Cardiac septum (tissue), 1 donor: ENCODE measurements around the gene CASP5. TPM values are rescaled to one million over a fixed set of nuclear protein-coding genes. Genes with fewer than 3 reads are reported as not detected.
"Not testable (repeated sequence)": the region's sequence is repeated elsewhere in the genome, so short reads cannot be mapped to it uniquely, and the experiment has no call there.

ENCODE experiments used
- DNase-seq: peaks from one replicate; pipeline ENCODE4 v3.0.0-alpha.2; 2020; ENCODE audit warnings: low spot score
- intact Hi-C: fragments of 100-400 bp; cut with DNase I; formaldehyde crosslinking; loops from one replicate; pipeline ENCODE4 v1.14.0; 2022
- total RNA-seq: library from RNA; stranded (reverse); fragmentation: NEBNext Ultra II Directional; extraction: Animal tissue kit (Norgen Biotek cat#: 25700); gene quantifications from one replicate; pipeline ENCODE4 v1.2.1, GENCODE V29; 2021
- donor health status: DM: no; HTN: no; CAD: no.

Gene CASP5
- total RNA-seq, 1 donor from 2014 or later: not detected

DNA sequence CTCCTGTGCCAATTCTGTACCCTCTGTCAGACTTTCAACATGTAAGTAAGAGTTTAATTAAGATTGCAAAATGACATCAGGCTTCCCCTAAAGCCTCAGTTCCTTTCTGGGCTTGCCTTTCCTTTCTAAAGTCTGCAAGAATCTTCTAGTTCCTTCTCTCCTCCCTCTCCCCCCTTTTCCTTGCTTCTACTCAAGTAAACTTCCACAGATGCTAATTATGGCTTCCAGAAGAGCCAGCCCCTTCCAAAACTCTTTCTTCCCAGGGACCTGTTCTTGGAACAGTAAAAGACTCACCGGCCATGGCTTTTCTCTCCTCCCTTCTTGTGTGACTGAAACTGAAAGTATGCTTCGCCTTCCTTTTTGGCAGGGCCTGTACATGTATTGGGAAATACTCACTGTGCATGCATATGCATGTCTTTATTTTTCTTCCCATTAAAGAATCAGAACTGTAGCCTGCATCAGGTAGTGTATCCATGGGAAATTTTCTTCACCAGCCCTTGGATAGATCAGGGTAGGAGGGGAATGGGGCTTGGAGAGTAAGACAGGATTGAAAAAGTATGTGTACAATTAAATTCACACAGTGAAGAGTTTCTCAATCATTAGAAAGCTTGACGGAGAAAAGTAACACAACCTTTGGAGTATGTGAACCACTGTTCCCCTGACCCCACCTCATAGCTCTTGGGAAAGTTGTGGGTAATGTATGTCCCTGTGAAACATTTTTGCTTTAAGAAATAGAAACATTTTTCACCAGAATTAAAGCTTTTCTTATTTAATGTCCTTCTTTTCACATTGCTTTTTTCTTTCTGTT, 12.0 kb upstream of the CASP5 start, which contains the start of gene CASP1:
CASP1 (minus strand) TSS at position 332 of the 808 bp plus-strand sequence; CDS start at position 301, 31 bp downstream.
- DNase-seq: no peak
- intact Hi-C loops: no loop called here

GRCh38 chr11:105034388-105034787, 11.4 kb upstream of the CASP5 start:
- intact Hi-C loops: not testable (repeated sequence)

DNA sequence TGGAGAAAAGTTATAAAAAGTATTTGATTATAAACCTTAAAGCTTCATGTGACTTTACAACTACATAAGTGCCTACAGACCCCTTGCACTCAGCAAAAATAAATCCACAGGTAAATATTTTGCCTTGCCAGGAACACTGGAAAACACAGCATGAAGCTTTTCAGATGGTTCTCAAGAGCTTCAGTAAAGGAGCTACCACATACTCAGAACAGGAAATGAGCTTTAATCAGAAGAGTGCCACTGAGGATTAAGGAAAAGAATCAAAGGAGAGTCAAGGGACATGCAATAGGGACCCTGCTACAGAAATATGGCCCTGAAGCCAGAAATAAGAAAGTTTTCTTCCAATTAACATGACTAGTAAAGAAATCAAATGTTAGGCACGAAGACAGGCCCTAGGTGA, 10.8 kb upstream of the CASP5 start:
- no peak for DNase-seq
- intact Hi-C loops: no loop called here

More at GRCh38 chr11:105034388-105034787, 11.4 kb upstream of the CASP5 start:
- DNase-seq: not testable (repeated sequence)

DNA sequence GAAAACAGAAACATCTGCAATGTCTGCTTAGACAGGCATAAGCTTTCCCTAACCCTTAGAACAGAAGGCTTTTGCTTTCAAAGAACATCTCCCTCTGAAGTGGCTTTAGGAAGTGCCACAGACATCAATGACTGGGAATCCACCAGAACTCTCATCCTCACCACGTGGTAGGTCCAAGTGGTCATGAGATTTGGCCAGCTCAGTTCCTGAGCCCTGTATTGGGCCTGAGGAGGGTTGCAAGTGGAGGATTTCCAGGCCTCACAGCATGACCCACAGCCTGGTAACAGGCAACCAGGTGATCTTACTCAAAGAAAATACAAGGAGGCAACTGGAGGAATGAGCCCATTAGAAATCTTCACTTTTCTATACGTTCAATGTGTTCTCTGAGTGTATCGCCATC, 10.4 kb upstream of the CASP5 start:
- DNase-seq: peak; percentile 77
- intact Hi-C loops: no loop called here

- DNase-seq: no peak
- intact Hi-C loops: no loop called here
These were observed 9.5 kb upstream of the CASP5 start for GRCh38 chr11:105032495-105032894.

DNA sequence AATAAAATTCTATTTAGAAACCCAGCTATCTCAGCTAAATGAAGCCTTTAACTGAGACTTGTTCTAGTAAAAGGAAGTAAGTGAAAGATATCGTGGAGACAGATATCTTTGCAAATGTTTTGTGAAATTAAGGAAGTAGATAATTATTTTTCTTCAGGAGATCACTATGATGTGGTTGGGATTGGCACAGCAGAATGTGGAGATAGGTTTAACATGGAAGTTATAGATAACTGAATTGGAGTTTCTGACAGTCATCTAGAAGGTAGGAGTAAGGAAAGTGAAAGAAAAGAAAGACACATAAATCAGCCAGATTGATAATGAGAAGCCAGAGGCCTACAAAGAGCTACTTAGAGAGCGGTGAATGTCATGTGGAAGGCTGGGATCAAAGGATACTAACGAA, 4.7 kb upstream of the CASP5 start:
- intact Hi-C loops: no loop called here

DNA sequence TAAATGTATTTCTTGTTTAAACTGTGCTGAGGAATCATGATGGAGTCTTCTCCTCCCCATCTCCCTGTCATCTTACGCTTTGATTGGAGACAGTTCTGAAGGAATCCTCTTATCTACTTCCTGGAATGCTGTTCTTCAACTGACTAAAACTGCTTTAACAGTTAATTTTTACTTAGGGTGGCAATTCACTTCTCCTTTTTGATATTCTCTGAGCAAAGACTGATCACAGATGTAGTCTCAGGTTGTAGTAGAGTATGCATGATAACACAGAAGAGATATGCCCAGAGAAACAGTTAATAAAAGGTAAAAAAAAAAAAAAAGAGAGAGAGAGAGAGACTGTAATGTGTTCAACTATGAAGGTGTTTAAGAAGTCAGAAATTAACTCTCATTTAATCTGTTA, 1.4 kb upstream of the CASP5 start:
- no peak for DNase-seq
- intact Hi-C loops: no loop called here

More for the DNA sequence above, 4.7 kb upstream of the CASP5 start:
- DNase-seq: no peak

DNA sequence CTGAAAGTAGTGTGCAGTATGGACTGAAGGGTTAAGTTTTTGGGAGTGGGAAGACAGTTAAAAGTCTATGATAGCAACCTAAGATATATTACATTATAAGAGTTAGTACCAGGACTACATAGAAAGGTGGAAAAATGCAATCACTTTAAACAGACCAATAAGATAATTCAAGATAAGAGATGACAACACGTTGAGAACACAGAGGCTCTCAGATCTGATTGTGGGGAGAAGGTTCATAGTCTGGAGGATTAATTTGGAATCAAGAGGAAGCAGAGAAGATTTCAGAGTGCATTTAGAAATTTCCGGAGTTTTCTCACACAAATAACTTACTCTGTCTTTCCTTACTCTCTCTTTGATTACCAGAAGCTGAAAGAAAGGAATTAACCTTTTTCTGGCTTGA, 441 bp downstream of the CASP5 start:
- DNase-seq: no peak
- intact Hi-C loops: no loop called here

- intact Hi-C loops: no loop called here
- DNase-seq: no peak
These were observed 15.5 kb downstream of the CASP5 start for GRCh38 chr11:105007463-105007862.

- intact Hi-C loops: no loop called here
- DNase-seq: no peak
These were observed 17.5 kb downstream of the CASP5 start for GRCh38 chr11:105005451-105005845.

- intact Hi-C loops: no loop called here
- no peak for DNase-seq
These were observed 18.9 kb downstream of the CASP5 start for GRCh38 chr11:105004021-105004420.

DNA sequence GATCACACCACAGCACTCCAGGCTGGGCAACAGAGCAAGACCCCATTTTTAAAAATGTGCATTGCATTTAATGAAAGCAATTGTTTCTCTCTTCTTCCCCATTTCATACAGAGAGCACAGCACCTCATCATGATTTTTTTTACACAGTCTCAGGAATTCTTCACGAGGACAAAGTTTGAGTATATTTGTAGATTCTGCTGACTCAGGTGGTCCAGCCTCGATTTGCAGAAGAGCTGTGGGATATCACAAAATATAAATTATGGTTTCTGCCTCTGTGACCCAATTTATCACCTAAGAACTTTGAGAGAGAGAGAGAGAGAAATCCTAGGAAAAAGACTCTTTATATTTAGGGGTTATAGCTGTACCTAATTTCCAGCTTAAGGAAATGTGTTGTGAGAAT, 19.8 kb downstream of the CASP5 start:
- intact Hi-C loops: no loop called here
- DNase-seq: no peak

DNA sequence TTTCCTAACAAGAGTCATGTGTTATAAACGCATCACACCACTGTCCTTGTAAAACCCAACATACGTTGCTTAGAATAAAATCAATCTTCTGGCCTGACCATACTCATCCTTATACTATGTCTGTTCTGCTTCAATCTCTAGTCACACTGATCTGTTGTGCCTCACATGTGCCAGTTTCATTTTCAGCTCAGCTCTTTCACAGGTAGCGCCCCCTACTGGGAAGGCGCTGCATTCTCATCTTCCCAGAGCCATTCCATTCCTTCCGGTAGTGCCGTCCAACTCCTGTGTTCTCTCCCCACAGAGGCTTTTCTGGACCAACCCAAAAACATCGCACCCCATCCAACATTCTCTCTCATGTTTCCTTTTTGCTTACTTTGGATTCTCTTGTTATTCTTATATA, 22.2 kb downstream of the CASP5 start:
- no peak for DNase-seq
- intact Hi-C loops: no loop called here

DNA sequence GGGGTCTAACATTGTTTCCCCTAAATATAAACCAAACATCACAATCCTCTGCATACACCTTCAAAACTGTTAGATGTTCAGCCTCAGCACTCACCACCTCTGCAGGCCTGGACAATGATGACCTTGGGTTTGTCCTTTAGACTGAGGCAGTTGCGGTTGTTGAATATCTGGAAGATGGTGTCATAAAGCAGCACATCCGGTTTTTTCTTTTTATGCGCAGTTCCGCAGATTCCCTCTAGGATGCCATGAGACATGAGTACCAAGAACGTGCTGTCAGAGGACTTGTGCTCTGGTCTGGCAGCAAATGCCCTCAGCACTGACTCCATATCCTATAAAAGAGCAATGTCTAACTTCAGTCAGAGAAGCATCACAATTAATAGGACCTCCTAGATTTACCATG, 22.8 kb downstream of the CASP5 start:
- intact Hi-C loops: no loop called here
- DNase-seq: no peak

DNA sequence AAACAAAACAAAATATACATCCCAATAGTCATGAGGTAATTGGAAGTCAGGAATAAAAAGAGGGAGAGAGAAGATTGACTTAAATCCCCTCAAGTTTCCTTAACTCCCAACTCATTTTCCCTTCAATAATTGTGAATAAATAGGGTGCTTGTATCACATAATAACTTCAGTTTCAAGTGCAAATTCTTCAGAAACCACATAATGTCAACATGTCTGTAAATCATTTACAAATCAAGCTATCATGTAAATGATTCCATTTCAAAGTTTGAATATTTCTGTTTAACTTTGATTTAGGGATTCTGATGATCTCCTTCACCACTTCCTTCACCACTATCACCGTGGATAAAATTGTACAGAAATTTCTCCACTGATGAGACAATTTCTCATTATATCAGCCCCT, 23.2 kb downstream of the CASP5 start:
- DNase-seq: no peak
- intact Hi-C loops: no loop called here

- intact Hi-C loops: no loop called here
- no peak for DNase-seq
These were observed 25.7 kb downstream of the CASP5 start for GRCh38 chr11:104997288-104997687.

DNA sequence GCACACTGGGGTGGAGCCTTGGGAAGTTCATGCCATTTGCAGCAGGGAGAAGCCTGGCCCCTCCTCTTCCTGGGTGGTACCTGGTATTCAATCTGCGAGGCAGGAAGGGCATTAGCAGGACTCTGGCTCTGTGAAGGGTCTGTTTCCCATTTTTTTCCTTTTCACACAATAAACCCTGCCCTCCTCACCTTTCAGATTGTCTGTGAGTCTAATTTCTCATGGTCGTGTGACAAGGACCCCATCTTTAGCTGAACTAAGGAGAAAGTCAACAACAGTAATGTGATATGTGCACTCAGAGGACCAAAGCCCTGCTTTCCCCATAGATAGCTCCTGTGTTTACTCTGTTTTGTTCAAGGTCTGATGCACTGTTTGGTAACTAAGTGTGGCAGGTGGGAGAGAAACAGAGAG, 28.0 kb downstream of the CASP5 start:
- DNase-seq: no peak
- intact Hi-C loops: no loop called here

DNA sequence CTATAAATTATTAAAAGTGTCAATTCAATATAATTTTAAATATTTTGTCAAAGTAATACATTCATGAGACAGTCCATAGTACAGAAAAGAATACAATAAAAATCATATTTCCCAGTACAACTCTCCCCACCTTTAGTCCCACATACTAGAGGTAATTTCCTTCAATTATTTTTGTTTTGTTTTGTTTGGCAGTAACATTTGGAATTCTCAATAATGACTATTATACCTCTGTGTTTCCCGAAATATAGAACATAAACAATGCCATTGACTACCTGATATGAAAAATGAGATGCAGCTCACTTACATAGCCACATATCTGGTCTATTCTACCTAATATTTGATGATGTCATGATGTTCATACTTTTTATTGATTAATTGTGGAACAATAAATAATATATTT, 30.2 kb downstream of the CASP5 start:
- no peak for DNase-seq
- intact Hi-C loops: no loop called here

DNA sequence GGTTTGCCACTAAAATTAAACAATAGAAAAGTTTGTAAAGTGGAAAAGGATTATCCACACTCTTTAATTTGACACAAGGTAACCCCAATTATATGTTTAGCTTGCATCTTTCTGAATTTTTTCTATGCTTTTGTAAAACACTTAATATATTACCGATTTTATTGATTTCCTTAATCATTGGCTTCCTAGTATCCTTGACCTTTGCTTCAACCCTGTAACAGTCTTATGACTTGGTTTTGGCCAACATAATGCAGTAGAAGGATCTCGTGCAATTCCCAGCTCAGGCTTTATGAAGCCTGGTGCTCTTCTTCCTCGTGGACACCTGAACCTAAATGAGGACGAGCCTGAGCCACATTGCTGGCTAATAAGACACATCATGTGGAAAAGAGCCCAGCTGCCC, 31.0 kb downstream of the CASP5 start:
- intact Hi-C loops: no loop called here
- DNase-seq: no peak

- no peak for DNase-seq
- intact Hi-C loops: no loop called here
These were observed 38.2 kb downstream of the CASP5 start for GRCh38 chr11:104984808-104985207.

GRCh38 chr11:104979839-104980238, 43.1 kb downstream of the CASP5 start:
- intact Hi-C loops: no loop called here
- DNase-seq: no peak

GRCh38 chr11:104973616-104974015, 49.4 kb downstream of the CASP5 start:
- intact Hi-C loops: no loop called here
- DNase-seq: no peak
